Measurements from ENCODE around the gene NEK6. TPM values are rescaled to one million over a fixed set of nuclear protein-coding genes. Genes with fewer than 3 reads are reported as not detected.

Gene NEK6
- total and polyA plus RNA-seq, 9 of the 15 experiments (the other 6 are each of a cell fraction or from before 2014, with no cell fraction given) = 3.1 to 19.0 (median 8.4) TPM

DNA sequence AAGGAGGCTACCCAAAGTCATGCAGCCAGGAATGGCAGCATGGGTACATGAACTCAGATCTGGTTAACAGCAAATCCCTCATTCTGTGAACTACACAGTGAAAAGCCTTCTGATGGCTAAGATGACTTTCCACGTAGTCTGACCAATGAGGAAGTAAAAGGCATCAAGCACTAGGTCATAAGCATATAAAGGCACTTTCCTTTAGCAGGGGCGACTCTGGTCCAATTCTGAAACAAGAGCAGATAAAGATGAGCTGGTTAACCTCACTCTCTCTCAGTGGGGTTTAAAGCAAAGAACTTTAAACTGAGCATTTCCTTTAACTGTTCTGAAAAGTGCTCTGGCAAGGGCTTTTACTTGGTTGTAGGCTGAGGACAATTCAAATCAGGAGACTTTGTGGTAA lies 136.4 kb downstream of the NEK6 start:
- TF ChIP-seq ARNT (IDR thresholded peaks at IDR 0.05) (no peak), KDM5B (IDR thresholded peaks at IDR 0.05; ENCODE audit: insufficient replicate concordance, low read depth, low read length) (no peak), ATF1 (CRISPR knock-in tag; IDR thresholded peaks at IDR 0.05) (no peak), ATF1 (tag; IDR thresholded peaks at IDR 0.05) (no peak), ZBTB17 (CRISPR knock-in tag; IDR thresholded peaks at IDR 0.05) (no peak), MXI1 (IDR thresholded peaks at IDR 0.05; ENCODE audit: low read depth, low read length) (no peak)
- no peaks in the 10 kb centered on the region for H3K27me3 ChIP-seq (ENCODE audit: control insufficient read depth in 2 of 2, insufficient read depth in 2 of 2, low read length in 2 of 2)
- no peak overlapping the region for H3K4me3 ChIP-seq
- in situ Hi-C loops (cut with MboI) (no loop called here), intact Hi-C loops (cut with micrococcal nuclease) (loop anchor here (5.0 kb wide), 1 partner anchor 72 kb away; no protein-coding TSS in a partner anchor)
- ATAC-seq (no peak), DNase-seq (ENCODE audit: extremely low read depth in 1 of 4, low spot score in 3 of 4) (no peak), FAIRE-seq (peak; percentile 40)
- peaks cover 22 to 45% of the 10 kb centered on the region in 2 experiments; a peak in 4 of 5 replicates for H3K4me1 ChIP-seq (replicated peaks in 1 of 2; ENCODE audit: control insufficient read depth in 2 of 2, insufficient read depth in 2 of 2, low read length in 2 of 2)
- BruUV-seq (replicated peaks) = no TSS peak
- H4K20me1 ChIP-seq (replicated peaks; ENCODE audit: control insufficient read depth, insufficient read depth, low read length) = peaks cover 35% of the 10 kb centered on the region; the same call in 1 of the 2 replicates
- ChIA-PET POLR2A (interaction anchor here (0.8 to 1.8 kb wide), 4 partner anchors 9 to 161 kb away, joined by 3 to 5 read pairs (median 4); no protein-coding TSS in a partner anchor), CTCF (ENCODE audit: low intra/inter-chr PET ratio) (no interaction called here)
- no peaks in the 10 kb centered on the region for H3K9me1 ChIP-seq (ENCODE audit: control insufficient read depth, insufficient read depth, low read length)
- 43% methylated on average over 2 of the region's 2 CpGs for WGBS (ENCODE audit: insufficient coverage, low coverage, missing lambda C conversion rate)
- H3K79me2 ChIP-seq (ENCODE audit: control insufficient read depth, insufficient read depth, low read length) = peaks cover 96% of the 10 kb centered on the region
- H3K36me3 ChIP-seq (ENCODE audit: control insufficient read depth, insufficient read depth, low read length) = peaks cover 67% of the 10 kb centered on the region
- no peak overlapping the region for H3K9ac ChIP-seq (ENCODE audit: insufficient read depth in 1 of 2, low read depth in 2 of 2, low read length in 2 of 2)
- 0 out of 2 replicates have a peak overlapping the region, but pooled peaks have one; percentile 1 for H3K4me2 ChIP-seq (ENCODE audit: insufficient read depth, low read length)
- no peaks in the 10 kb centered on the region for H3K9me3 ChIP-seq (replicated peaks; ENCODE audit: control insufficient read depth, insufficient read depth, low read depth, low read length)
- no peak overlapping the region for H2AFZ ChIP-seq (ENCODE audit: low read depth, low read length)
- 0 out of 3 replicates have a peak overlapping the region, but pooled peaks have one; percentile 4 for H3K27ac ChIP-seq (ENCODE audit: extremely low read depth, low read depth, low read length)

DNA sequence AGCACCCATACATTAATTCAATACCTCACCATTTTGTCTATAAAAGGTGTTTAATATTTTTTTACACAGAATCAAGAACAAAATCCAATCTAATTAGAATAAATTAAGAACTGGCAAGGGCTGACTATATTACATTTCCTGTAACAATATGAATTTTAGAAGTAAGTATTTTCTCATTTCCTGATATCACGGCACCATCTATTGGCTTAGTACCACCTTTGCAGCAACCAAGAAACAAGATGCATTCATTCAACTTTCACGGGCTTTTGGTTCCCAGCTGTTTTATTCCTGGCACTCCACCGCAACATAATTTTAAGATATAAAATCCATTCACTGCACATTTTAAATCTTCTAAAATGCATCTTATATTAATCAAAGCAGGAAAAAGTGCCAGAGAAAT lies 136.8 kb downstream of the NEK6 start:
- Histone ChIP-seq H3K79me2 (ENCODE audit: control insufficient read depth, insufficient read depth, low read length) (peaks cover 96% of the 10 kb centered on the region), H3K4me1 (replicated peaks in 1 of 2; ENCODE audit: control insufficient read depth in 2 of 2, insufficient read depth in 2 of 2, low read length in 2 of 2) (peaks cover 19 to 41% of the 10 kb centered on the region in 2 experiments; a peak in 4 of 5 replicates), H4K20me1 (replicated peaks; ENCODE audit: control insufficient read depth, insufficient read depth, low read length) (peaks cover 38% of the 10 kb centered on the region; the same call in 1 of the 2 replicates), H3K4me3 (no peak overlapping the region), H3K27ac (ENCODE audit: extremely low read depth, low read depth, low read length) (no peak overlapping the region), H3K36me3 (ENCODE audit: control insufficient read depth, insufficient read depth, low read length) (peaks cover 72% of the 10 kb centered on the region), H3K9me1 (ENCODE audit: control insufficient read depth, insufficient read depth, low read length) (no peaks in the 10 kb centered on the region), H3K4me2 (ENCODE audit: insufficient read depth, low read length) (no peak overlapping the region), H2AFZ (ENCODE audit: low read depth, low read length) (no peak overlapping the region), H3K9ac (ENCODE audit: insufficient read depth in 1 of 2, low read depth in 2 of 2, low read length in 2 of 2) (no peak overlapping the region), H3K9me3 (replicated peaks; ENCODE audit: control insufficient read depth, insufficient read depth, low read depth, low read length) (no peaks in the 10 kb centered on the region), H3K27me3 (ENCODE audit: control insufficient read depth in 2 of 2, insufficient read depth in 2 of 2, low read length in 2 of 2) (no peaks in the 10 kb centered on the region)
- ChIA-PET CTCF (ENCODE audit: low intra/inter-chr PET ratio) (no interaction called here), POLR2A (interaction anchor here (0.8 to 1.8 kb wide), 5 partner anchors 9 to 161 kb away, joined by 3 to 5 read pairs (median 3); no protein-coding TSS in a partner anchor)
- TF ChIP-seq, protein P1, sequence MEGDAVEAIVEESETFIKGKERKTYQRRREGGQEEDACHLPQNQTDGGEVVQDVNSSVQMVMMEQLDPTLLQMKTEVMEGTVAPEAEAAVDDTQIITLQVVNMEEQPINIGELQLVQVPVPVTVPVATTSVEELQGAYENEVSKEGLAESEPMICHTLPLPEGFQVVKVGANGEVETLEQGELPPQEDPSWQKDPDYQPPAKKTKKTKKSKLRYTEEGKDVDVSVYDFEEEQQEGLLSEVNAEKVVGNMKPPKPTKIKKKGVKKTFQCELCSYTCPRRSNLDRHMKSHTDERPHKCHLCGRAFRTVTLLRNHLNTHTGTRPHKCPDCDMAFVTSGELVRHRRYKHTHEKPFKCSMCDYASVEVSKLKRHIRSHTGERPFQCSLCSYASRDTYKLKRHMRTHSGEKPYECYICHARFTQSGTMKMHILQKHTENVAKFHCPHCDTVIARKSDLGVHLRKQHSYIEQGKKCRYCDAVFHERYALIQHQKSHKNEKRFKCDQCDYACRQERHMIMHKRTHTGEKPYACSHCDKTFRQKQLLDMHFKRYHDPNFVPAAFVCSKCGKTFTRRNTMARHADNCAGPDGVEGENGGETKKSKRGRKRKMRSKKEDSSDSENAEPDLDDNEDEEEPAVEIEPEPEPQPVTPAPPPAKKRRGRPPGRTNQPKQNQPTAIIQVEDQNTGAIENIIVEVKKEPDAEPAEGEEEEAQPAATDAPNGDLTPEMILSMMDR (IDR thresholded peaks at IDR 0.05 in 2 of 3, conservative IDR thresholded peaks at IDR 0.05 in 1 of 3; ENCODE audit: insufficient read depth in 2 of 3, low read depth in 1 of 3, low read length in 3 of 3) = peak in 2 of 3 experiments; percentile 21 to 34; a peak in 2 of 6 replicates
- TF ChIP-seq MEF2D (tag; conservative IDR thresholded peaks at IDR 0.05; ENCODE audit: low read depth) (no peak), RAD21 (CRISPR knock-in tag; conservative IDR thresholded peaks at IDR 0.05 in 1 of 2, IDR thresholded peaks at IDR 0.05 in 1 of 2) (peak; percentile 12 to 48; a peak in 2 of 4 replicates)
- ATAC-seq = no peak
- WGBS (ENCODE audit: insufficient coverage, low coverage, missing lambda C conversion rate) = 72% methylated on average over 3 of the region's 3 CpGs
- in situ Hi-C loops (cut with MboI) (no loop called here), intact Hi-C loops (cut with micrococcal nuclease) (loop anchor here (5.0 kb wide), 1 partner anchor 72 kb away; no protein-coding TSS in a partner anchor)
- no peak for FAIRE-seq
- BruUV-seq (replicated peaks) = no TSS peak
- no peak for DNase-seq (ENCODE audit: extremely low read depth in 1 of 4, low spot score in 3 of 4)

Measured in K562 (cell line).